Superior temporal gyrus (tissue), 1 donor: Measurements from ENCODE around the gene ZNF747.
"Not testable (repeated sequence)": the region's sequence is repeated elsewhere in the genome, so short reads cannot be mapped to it uniquely, and the experiment has no call there.

Experiments
- DNase-seq: peaks from one replicate; pipeline ENCODE4 v3.0.0-alpha.2; 2016; ENCODE audit errors: extremely low spot score

The ZNF747 gene

GRCh38 chr16:30557957-30558788, 23.5 kb upstream of the ZNF747 start, which contains the start of gene ZNF764:
Gene ZNF764 (minus strand): TSS chr16:30558374. CDS start chr16:30558182, 192 bp downstream.
- peak; percentile 99 for DNase-seq

DNA sequence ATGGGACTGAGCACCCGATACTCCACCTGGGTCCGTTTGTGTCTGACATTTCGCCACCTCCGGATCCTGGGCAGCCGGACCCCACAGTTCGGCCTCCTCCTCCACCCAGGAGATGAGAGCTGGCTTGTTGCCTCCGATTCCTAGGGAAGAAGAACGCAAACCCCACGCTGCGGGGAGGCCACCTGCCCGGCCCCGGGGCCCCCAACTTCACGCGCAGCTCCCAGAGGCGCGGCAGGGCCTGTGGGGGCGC, 23.0 kb upstream of the ZNF747 start:
- no peak for DNase-seq

DNA sequence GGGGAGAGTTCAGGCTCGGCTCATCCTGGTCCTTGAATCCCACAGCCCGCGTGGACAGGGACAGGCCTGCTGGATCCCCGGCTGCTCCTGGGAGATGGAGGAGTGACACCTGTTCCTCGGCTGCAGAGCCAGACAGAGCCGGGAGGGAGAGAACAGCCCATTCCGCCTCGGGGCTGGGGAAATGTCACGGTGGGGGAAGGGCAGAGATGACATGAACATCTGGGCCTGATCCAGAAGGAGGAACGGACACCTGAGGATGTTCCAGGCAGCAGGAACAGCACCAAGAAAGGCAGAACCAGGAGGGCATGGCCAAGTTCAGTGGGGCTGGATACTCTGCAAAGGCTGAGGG, 21.4 kb upstream of the ZNF747 start:
- DNase-seq: no peak

DNA sequence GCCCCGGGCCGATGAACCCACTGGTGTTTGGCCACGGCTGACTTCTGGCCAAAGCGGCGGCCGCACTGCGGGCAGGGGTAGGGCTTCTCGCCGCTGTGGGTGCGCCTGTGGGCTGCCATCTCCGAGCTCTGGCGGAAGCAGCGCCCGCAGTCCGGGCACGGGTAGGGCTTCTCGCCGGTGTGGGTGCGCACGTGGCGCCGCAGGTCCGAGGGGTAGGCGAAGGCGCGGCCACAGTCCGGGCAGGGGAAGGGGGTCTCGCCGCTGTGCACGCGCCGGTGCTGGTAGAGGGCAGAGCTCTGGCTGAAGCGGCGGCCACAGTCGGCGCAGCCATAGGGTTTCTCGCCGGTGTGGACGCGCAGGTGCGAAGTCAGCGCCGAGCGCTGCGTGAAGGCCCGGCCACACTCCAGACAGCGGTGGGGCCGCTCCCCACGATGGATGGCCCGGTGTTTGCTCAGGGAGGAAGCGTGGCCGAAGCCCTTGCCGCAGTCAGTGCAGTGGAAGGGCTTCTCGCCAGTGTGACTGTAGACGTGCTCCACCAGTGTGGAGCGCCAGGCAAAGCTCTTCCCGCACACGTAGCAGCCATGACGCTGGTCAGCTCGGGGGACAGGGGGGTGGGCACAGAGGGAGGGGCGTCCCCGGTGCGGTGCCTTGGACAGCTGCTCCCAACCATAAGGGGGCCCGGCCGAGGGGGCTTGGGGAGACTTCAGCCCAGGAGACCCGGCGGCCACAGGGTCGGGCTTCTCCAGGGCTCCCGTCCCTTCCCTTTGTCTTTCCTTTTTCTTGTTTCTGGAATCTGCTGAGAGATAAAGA, 20.9 kb upstream of the ZNF747 start:
- DNase-seq: no peak

GRCh38 chr16:30554557-30555314, 20.1 kb upstream of the ZNF747 start:
- DNase-seq: no peak

DNA sequence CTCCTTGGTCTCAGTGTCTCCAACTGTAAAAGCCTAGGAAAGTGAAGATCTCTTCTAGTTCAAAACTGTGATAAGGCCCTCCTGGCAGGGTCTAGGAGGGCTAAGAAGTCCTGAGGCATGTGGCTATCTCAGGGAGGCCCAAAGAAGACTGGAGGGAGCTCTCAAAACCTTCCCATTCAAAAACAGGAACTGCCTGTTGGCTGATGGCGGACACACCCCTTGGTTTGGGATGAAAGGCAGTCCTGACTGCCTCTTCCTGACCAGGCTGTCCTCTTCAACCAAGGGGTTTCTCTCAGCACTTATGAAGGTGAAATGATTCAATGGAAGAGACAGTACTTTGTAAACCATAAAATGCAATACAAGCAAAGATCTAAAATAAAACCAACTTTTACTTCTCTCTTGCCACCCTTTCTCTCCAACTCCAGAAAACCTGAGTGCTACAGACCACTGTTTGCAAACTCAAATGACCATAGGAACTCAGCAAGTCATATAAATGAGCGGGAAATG, 18.8 kb upstream of the ZNF747 start:
- DNase-seq: no peak

DNA sequence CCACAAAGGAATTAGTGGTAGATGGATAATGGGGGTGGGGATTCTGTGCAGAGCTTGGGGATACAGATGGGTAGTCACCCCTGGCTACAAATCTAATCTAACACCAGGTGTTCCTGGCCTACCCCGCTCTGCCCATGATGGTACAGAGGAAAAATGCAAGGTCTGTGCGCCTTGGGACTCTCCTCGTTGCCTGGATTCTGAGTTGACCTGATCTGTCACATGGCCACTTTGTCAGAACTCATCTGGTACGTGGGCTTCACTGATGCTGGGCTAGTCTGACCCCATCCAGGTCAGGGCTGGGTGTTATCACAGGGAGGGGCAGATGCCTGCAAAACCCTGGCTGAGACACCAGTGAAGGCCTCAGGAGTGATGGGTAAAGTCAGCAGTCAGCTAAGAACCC, 18.3 kb upstream of the ZNF747 start:
- no peak for DNase-seq

GRCh38 chr16:30551781-30552180, 17.1 kb upstream of the ZNF747 start:
- no peak for DNase-seq

DNA sequence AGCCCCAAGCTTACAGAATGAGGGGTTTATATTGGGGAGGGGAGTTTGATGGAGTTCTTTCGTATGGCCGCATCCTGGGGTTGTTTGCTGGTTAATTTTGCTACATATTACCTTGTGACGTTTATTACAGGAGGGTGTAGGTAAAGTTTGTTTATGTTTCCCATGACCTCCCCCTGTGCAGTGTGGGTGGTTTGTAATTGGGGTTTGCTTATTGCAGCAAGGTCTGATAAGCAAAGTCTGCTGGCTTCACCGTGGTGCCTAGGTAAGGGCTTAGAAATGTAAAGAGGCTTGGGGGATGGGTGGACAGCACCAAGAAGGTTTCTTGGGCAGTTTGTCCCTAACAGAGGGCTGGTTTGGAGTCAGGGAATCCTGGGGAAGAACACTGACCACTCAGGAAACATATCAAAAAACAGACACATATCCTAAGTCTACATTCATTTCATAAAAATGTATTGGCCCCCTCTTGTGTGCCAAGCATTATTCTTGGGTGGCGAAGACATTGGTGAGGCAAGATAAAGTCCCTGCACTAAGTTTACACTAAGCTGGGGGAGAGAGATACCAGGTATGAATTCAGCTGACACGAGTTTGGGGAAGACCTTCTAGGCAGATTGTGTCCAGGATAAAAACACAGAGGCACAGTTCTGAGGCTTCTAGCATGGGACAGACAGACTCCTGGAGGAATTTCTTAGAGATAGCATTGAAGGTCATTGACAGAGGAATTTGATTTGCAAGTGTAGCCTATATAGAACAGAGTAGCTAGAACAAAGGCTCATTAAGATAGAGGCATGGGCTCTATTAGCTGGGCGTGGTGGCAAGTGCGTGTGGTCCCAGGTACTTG, 14.0 kb upstream of the ZNF747 start:
- no peak for DNase-seq

GRCh38 chr16:30546115-30546514, 11.5 kb upstream of the ZNF747 start:
- no peak for DNase-seq

DNA sequence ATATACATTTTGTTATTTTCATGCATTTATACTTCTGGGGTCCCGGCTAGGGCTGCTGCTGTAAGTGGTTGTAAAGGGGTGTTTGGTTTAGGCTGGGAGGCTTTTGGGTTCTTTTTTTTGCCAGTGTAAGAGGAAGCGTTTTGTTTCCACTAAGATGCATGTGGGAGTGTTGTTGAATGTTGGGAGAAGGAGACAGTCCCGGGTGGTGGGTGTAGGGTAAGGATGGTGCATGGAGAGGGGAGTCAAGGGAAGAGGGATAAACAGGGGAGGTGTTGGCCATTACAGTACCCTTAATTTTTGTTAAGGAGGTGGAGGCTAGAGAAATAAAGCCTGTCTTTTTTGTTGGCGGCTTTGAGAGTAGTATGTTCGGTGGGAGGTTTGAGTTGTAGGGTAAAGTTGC, 8.4 kb upstream of the ZNF747 start:
- no peak for DNase-seq

- DNase-seq: no peak
Measured at GRCh38 chr16:30541502-30542329, 7.1 kb upstream of the ZNF747 start.

- DNase-seq: not testable (repeated sequence)
Measured at GRCh38 chr16:30540916-30541464, 6.3 kb upstream of the ZNF747 start.

- not testable (repeated sequence) for DNase-seq
Measured at GRCh38 chr16:30539986-30540526, 5.4 kb upstream of the ZNF747 start.

GRCh38 chr16:30539000-30539964, 4.6 kb upstream of the ZNF747 start:
- DNase-seq: no peak

DNA sequence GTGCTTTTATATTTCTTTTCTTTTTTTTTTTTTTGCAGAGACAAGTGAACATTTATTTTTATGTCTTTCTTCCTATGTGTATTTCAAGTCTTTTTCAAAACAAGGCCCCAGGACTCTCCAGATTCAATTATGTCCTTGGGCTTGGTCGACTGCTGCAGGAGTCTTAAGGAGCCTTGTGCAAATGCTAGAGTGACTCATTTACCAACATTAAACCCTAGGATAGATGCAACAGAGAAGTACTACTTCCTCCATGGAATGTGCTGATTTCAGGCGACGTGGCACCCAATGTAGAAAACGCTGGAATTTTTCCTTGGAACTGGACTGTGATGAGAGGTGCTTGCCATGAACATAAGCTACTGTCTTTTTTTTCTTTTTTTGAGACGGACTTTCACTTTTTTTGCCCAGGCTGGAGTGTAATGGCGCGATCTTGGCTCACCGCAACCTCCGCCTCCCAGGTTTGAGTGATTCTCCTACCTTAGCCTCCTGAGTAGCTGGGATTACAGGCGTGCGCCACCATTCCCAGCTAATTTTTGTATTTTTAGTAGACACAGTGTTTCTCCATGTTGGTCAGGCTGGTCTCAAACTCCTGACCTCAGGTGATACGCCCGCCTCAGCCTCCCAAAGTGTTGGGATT, 1.9 kb upstream of the ZNF747 start:
- not testable (repeated sequence) for DNase-seq

GRCh38 chr16:30535777-30536190, 1.1 kb upstream of the ZNF747 start:
- no peak for DNase-seq

GRCh38 chr16:30535106-30535776, 583 bp upstream of the ZNF747 start:
- peak; percentile 38 for DNase-seq
